Activated CD8-positive, alpha-beta memory T cell treated with anti-CD3 and anti-CD28 coated beads, Interleukin-2, amount 10 ng/mL, durations not matched to agents 7 days and 5 days (primary cell): ENCODE data around the gene C7orf57. TPM values are rescaled to one million over a fixed set of nuclear protein-coding genes. Genes with fewer than 3 reads are reported as not detected.

Source experiments
- ATAC-seq: fragments of 150-1000 bp; cut with Tn5 transposase; one replicate; pipeline ENCODE4 v1.10.0; 2021; ENCODE audit warnings: moderate library complexity
- CTCF ChIA-PET: fragments of 350-600 bp; sonication (Branson Sonifier 250); formaldehyde crosslinking; loops from one replicate; lab custom pipeline; 2021; ENCODE audit warnings: antibody characterized with exemption; lab: Charles Lee
- DNase-seq: peaks from one replicate; pipeline ENCODE4 v3.0.0-alpha.2; 2020
- H3K27ac Mint-ChIP-seq: one replicate; pipeline ENCODE4 v1.8.0; 2021; ENCODE audit warnings: mild to moderate bottlenecking, mixed read lengths
- H3K27me3 Mint-ChIP-seq: one replicate; pipeline ENCODE4 v1.8.0; 2021; ENCODE audit warnings: mixed read lengths
- H3K36me3 Mint-ChIP-seq: one replicate; pipeline ENCODE4 v1.8.0; 2021; ENCODE audit warnings: mild to moderate bottlenecking, mixed read lengths
- H3K4me1 Mint-ChIP-seq: one replicate; pipeline ENCODE4 v1.8.0; 2021; ENCODE audit warnings: mixed read lengths
- H3K4me3 Mint-ChIP-seq: one replicate; pipeline ENCODE4 v1.8.0; 2021; ENCODE audit warnings: mild to moderate bottlenecking, moderate library complexity, mixed read lengths
- H3K9me3 Mint-ChIP-seq: one replicate; pipeline ENCODE4 v1.8.0; 2022; ENCODE audit warnings: low read depth, mixed read lengths
- total RNA-seq, 2 experiments: library from RNA; stranded (reverse); gene quantifications; one replicate each; pipeline ENCODE4 v1.2.3, GENCODE V29; 2021

Gene C7orf57
- total RNA-seq, 2 experiments from 2014 or later, result 0.12 to 0.15 TPM

- ATAC-seq (no peak), DNase-seq (no peak)
- Mint-ChIP-seq H3K27me3 (peaks cover 9% of the 10 kb centered on the region), H3K4me1 (no peaks in the 10 kb centered on the region), H3K9me3 (no peaks in the 10 kb centered on the region), H3K27ac (no peak overlapping the region), H3K36me3 (no peaks in the 10 kb centered on the region), H3K4me3 (no peak overlapping the region)
- CTCF ChIA-PET, result no interaction called here
Observed at GRCh38 chr7:48009257-48009656, 26.1 kb upstream of the C7orf57 start.

- H3K27me3 Mint-ChIP-seq, result peaks cover 6% of the 10 kb centered on the region
- H3K4me3 Mint-ChIP-seq, result no peak overlapping the region
- no peaks in the 10 kb centered on the region for H3K9me3 Mint-ChIP-seq
- CTCF ChIA-PET, result no interaction called here
- no peak for DNase-seq
- no peaks in the 10 kb centered on the region for H3K4me1 Mint-ChIP-seq
- no peaks in the 10 kb centered on the region for H3K36me3 Mint-ChIP-seq
- H3K27ac Mint-ChIP-seq, result no peak overlapping the region
- no peak for ATAC-seq
Observed at GRCh38 chr7:48009954-48010353, 25.4 kb upstream of the C7orf57 start.

GRCh38 chr7:48011323-48011722 is 24.0 kb upstream of the C7orf57 start:
- H3K4me3 Mint-ChIP-seq, result no peak overlapping the region
- no peaks in the 10 kb centered on the region for H3K36me3 Mint-ChIP-seq
- no peaks in the 10 kb centered on the region for H3K4me1 Mint-ChIP-seq
- DNase-seq (no peak), ATAC-seq (no peak)
- H3K27ac Mint-ChIP-seq, result no peak overlapping the region
- no peaks in the 10 kb centered on the region for H3K9me3 Mint-ChIP-seq
- peaks cover 3% of the 10 kb centered on the region for H3K27me3 Mint-ChIP-seq
- CTCF ChIA-PET, result no interaction called here

GRCh38 chr7:48011951-48012350 is 23.4 kb upstream of the C7orf57 start:
- Mint-ChIP-seq H3K36me3 (no peaks in the 10 kb centered on the region), H3K4me3 (no peak overlapping the region), H3K4me1 (no peaks in the 10 kb centered on the region), H3K27me3 (peaks cover 3% of the 10 kb centered on the region), H3K27ac (no peak overlapping the region), H3K9me3 (no peaks in the 10 kb centered on the region)
- DNase-seq, result no peak
- ATAC-seq, result no peak
- CTCF ChIA-PET, result interaction anchor here (2.0 kb wide), 1 partner anchor 98 kb away, joined by 5 read pairs; no protein-coding TSS in a partner anchor

GRCh38 chr7:48016641-48017040 is 18.7 kb upstream of the C7orf57 start:
- no peak for DNase-seq
- Mint-ChIP-seq H3K36me3 (peaks cover 3% of the 10 kb centered on the region), H3K4me1 (no peaks in the 10 kb centered on the region), H3K4me3 (no peak overlapping the region), H3K9me3 (peaks cover 4% of the 10 kb centered on the region), H3K27ac (no peak overlapping the region), H3K27me3 (peaks cover 31% of the 10 kb centered on the region)
- CTCF ChIA-PET, result no interaction called here
- ATAC-seq, result no peak

- DNase-seq, result no peak
- no peak for ATAC-seq
- CTCF ChIA-PET, result no interaction called here
- Mint-ChIP-seq H3K27me3 (peaks cover 36% of the 10 kb centered on the region), H3K9me3 (peaks cover 4% of the 10 kb centered on the region), H3K27ac (no peak overlapping the region), H3K4me3 (no peak overlapping the region), H3K4me1 (no peaks in the 10 kb centered on the region), H3K36me3 (peaks cover 3% of the 10 kb centered on the region)
Observed at GRCh38 chr7:48017674-48018073, 17.7 kb upstream of the C7orf57 start.

- Mint-ChIP-seq H3K9me3 (peaks cover 7% of the 10 kb centered on the region), H3K4me1 (no peaks in the 10 kb centered on the region), H3K27ac (no peak overlapping the region), H3K36me3 (peaks cover 2% of the 10 kb centered on the region), H3K4me3 (no peak overlapping the region), H3K27me3 (peaks cover 66% of the 10 kb centered on the region)
- no peak for DNase-seq
- ATAC-seq, result no peak
- CTCF ChIA-PET, result interaction anchor here (2.6 kb wide), 1 partner anchor 85 kb away, joined by 7 read pairs; no protein-coding TSS in a partner anchor
Observed at GRCh38 chr7:48025624-48026023, 9.7 kb upstream of the C7orf57 start.

- peaks cover 2% of the 10 kb centered on the region for H3K9me3 Mint-ChIP-seq
- ATAC-seq (no peak), DNase-seq (no peak)
- peaks cover 55% of the 10 kb centered on the region for H3K27me3 Mint-ChIP-seq
- H3K4me1 Mint-ChIP-seq, result no peaks in the 10 kb centered on the region
- H3K36me3 Mint-ChIP-seq, result no peaks in the 10 kb centered on the region
- CTCF ChIA-PET, result no interaction called here
- H3K4me3 Mint-ChIP-seq, result no peak within 1 kb of the TSS
- H3K27ac Mint-ChIP-seq, result no peak within 1 kb of the TSS
Observed at GRCh38 chr7:48028938-48029337, 6.4 kb upstream of the C7orf57 start, which contains the start of gene SUN3. TSS of gene SUN3 (minus strand) at chr7:48029107. CDS start at chr7:48028938, 169 bp downstream.

GRCh38 chr7:48031111-48031510 is 4.2 kb upstream of the C7orf57 start:
- DNase-seq, result no peak
- H3K27ac Mint-ChIP-seq, result no peak overlapping the region
- H3K27me3 Mint-ChIP-seq, result peaks cover 61% of the 10 kb centered on the region
- ATAC-seq, result no peak
- peaks cover 10% of the 10 kb centered on the region for H3K4me1 Mint-ChIP-seq
- no peaks in the 10 kb centered on the region for H3K9me3 Mint-ChIP-seq
- CTCF ChIA-PET, result interaction anchor here (2.0 kb wide), 1 partner anchor 79 kb away, joined by 7 read pairs; no protein-coding TSS in a partner anchor
- no peak overlapping the region for H3K4me3 Mint-ChIP-seq
- H3K36me3 Mint-ChIP-seq, result no peaks in the 10 kb centered on the region

GRCh38 chr7:48033922-48034321 is 1.4 kb upstream of the C7orf57 start:
- no peak overlapping the region for H3K4me3 Mint-ChIP-seq
- ATAC-seq, result no peak

GRCh38 chr7:48035967-48036478 is 680 bp downstream of the C7orf57 start:
- H3K27ac Mint-ChIP-seq, result no peak overlapping the region
- peaks cover 13% of the 10 kb centered on the region for H3K4me1 Mint-ChIP-seq
- peaks cover 49% of the 10 kb centered on the region for H3K27me3 Mint-ChIP-seq
- ATAC-seq (no peak), DNase-seq (no peak)
- no peaks in the 10 kb centered on the region for H3K36me3 Mint-ChIP-seq
- no peaks in the 10 kb centered on the region for H3K9me3 Mint-ChIP-seq
- H3K4me3 Mint-ChIP-seq, result peak overlapping the region; percentile 69
- CTCF ChIA-PET, result interaction anchor here (0.9 to 2.3 kb wide), 4 partner anchors 8 to 75 kb away, joined by 3 to 7 read pairs (median 4); no protein-coding TSS in a partner anchor

More at GRCh38 chr7:48033922-48034321, 1.4 kb upstream of the C7orf57 start:
- H3K36me3 Mint-ChIP-seq, result no peaks in the 10 kb centered on the region
- peaks cover 60% of the 10 kb centered on the region for H3K27me3 Mint-ChIP-seq
- H3K27ac Mint-ChIP-seq, result no peak overlapping the region
- no peaks in the 10 kb centered on the region for H3K9me3 Mint-ChIP-seq
- no peak for DNase-seq
- CTCF ChIA-PET, result no interaction called here
- peaks cover 13% of the 10 kb centered on the region for H3K4me1 Mint-ChIP-seq

GRCh38 chr7:48038815-48039506 is 3.6 kb downstream of the C7orf57 start:
- Mint-ChIP-seq H3K9me3 (no peaks in the 10 kb centered on the region), H3K27me3 (peaks cover 37% of the 10 kb centered on the region), H3K36me3 (no peaks in the 10 kb centered on the region), H3K4me3 (no peak overlapping the region), H3K27ac (no peak overlapping the region), H3K4me1 (peaks cover 22% of the 10 kb centered on the region)
- ATAC-seq, result no peak
- CTCF ChIA-PET, result interaction anchor here (0.6 to 1.2 kb wide), 2 partner anchors 38 to 53 kb away, joined by 3 read pairs; no protein-coding TSS in a partner anchor
- no peak for DNase-seq

GRCh38 chr7:48040944-48041652 is 5.8 kb downstream of the C7orf57 start:
- H3K4me1 Mint-ChIP-seq, result peaks cover 19% of the 10 kb centered on the region
- DNase-seq, result no peak
- H3K9me3 Mint-ChIP-seq, result no peaks in the 10 kb centered on the region
- peaks cover 21% of the 10 kb centered on the region for H3K27me3 Mint-ChIP-seq
- no peak overlapping the region for H3K27ac Mint-ChIP-seq
- no peak for ATAC-seq
- CTCF ChIA-PET, result interaction anchor here (1.0 kb wide), 1 partner anchor 35 kb away, joined by 4 read pairs; no protein-coding TSS in a partner anchor
- no peak overlapping the region for H3K4me3 Mint-ChIP-seq
- no peaks in the 10 kb centered on the region for H3K36me3 Mint-ChIP-seq
